B cell (primary cell): ENCODE measurements around the gene PHOSPHO1. TPM values are rescaled to one million over a fixed set of nuclear protein-coding genes. Genes with fewer than 3 reads are reported as not detected.

Experiments
- ATAC-seq: fragments of 200-7000 bp; cut with Tn5 transposase; one replicate; pipeline ENCODE4 v1.10.0; 2021; ENCODE audit warnings: low read depth, mild to moderate bottlenecking, moderate number of reproducible peaks, moderate library complexity
- CTCF ChIA-PET: fragments of 350-600 bp; sonication (Branson Sonifier 250); formaldehyde crosslinking; loops from one replicate; lab custom pipeline; 2021; ENCODE audit warnings: antibody characterized with exemption, inconsistent platforms; lab: Charles Lee
- POLR2A ChIA-PET: fragments of 350-600 bp; sonication (Branson Sonifier 250); formaldehyde crosslinking; loops from one replicate; lab custom pipeline; 2021; ENCODE audit warnings: antibody characterized with exemption; lab: Charles Lee
- DNase-seq: peaks from one replicate; pipeline ENCODE4 v3.0.0; 2013
- H2AFZ ChIP-seq: 2 replicates; pipeline ENCODE4 v1.6.1; 2012; ENCODE audit warnings: mild to moderate bottlenecking, low read depth, low read length; ENCODE audit not compliant: insufficient read depth, poor library complexity, severe bottlenecking
- H3K27ac ChIP-seq, 2 donors: 1 replicate in 1 of 2; 2 replicates in 1 of 2; pipeline ENCODE4 v1.5.1; 2012 to 2013; ENCODE audit warnings: low read length in 2 of 2, mild to moderate bottlenecking in 2 of 2, moderate library complexity in 1 of 2
- H3K27me3 ChIP-seq, 4 experiments: fragments of 200-600 bp in 1 of 4; sonication (generic) in 1 of 4; replicated peaks in 1 of 4; 1 replicate in 2 of 4; 2 replicates in 2 of 4; pipeline versions ENCODE4 v1.6.1 to v1.7.0; 2013 to 2016; ENCODE audit warnings: low read length in 3 of 4, mild to moderate bottlenecking in 2 of 4, mixed read lengths in 1 of 4, moderate library complexity in 1 of 4; ENCODE audit not compliant: insufficient read depth in 4 of 4, control insufficient read depth in 3 of 4; ENCODE audit errors: control extremely low read depth in 1 of 4
- H3K36me3 ChIP-seq, 2 experiments: replicated peaks in 1 of 2; 1 replicate in 1 of 2; 2 replicates in 1 of 2; pipeline versions ENCODE4 v1.6.1 to v1.7.1; 2013; ENCODE audit warnings: low read length in 1 of 2; ENCODE audit not compliant: insufficient read depth in 2 of 2, control insufficient read depth in 1 of 2; ENCODE audit errors: control extremely low read depth in 1 of 2, extremely low read depth in 1 of 2
- H3K4me1 ChIP-seq, 2 donors: fragments of 200-600 bp in 1 of 2; sonication (generic) in 1 of 2; 1 replicate in 1 of 2; 2 replicates in 1 of 2; pipeline versions ENCODE4 v1.5.1 to v1.6.1; 2013 to 2017; ENCODE audit warnings: low read length in 2 of 2; ENCODE audit not compliant: control insufficient read depth in 2 of 2, insufficient read depth in 2 of 2
- H3K4me2 ChIP-seq: replicated peaks from 2 replicates; pipeline ENCODE3; 2012; ENCODE audit warnings: mild to moderate bottlenecking, low read depth, low read length; ENCODE audit not compliant: poor library complexity, severe bottlenecking
- H3K4me3 ChIP-seq, 5 experiments: fragments of 200-600 bp in 1 of 5; sonication (generic) in 1 of 5; 1 replicate in 3 of 5; 2 replicates in 2 of 5; pipeline versions ENCODE4 v1.5.1 to v1.7.0; 2011 to 2016; ENCODE audit warnings: low read length in 4 of 5, mild to moderate bottlenecking in 4 of 5, low read depth in 2 of 5, control low read depth in 1 of 5, moderate library complexity in 1 of 5; ENCODE audit not compliant: insufficient read depth in 1 of 5; ENCODE audit errors: control extremely low read depth in 1 of 5, extremely low read depth in 1 of 5
- H3K79me2 ChIP-seq: fragments of 200-600 bp; sonication (generic); one replicate; pipeline ENCODE4 v1.6.0; 2016; ENCODE audit warnings: low read length; ENCODE audit not compliant: control insufficient read depth, insufficient read depth
- H3K9ac ChIP-seq: fragments of 200-600 bp; sonication (generic); 2 replicates; pipeline ENCODE4 v1.6.1; 2017; ENCODE audit warnings: mild to moderate bottlenecking, low read length, moderate library complexity
- H3K9me3 ChIP-seq, 3 donors: one replicate each; pipeline versions ENCODE4 v1.6.1 to v1.7.1; 2013; ENCODE audit warnings: low read length in 2 of 3; ENCODE audit not compliant: control insufficient read depth in 2 of 3, insufficient read depth in 1 of 3; ENCODE audit errors: control extremely low read depth in 1 of 3
- H4K20me1 ChIP-seq: 2 replicates; pipeline ENCODE4 v1.6.0; 2012; ENCODE audit warnings: mild to moderate bottlenecking, low read length; ENCODE audit not compliant: insufficient read depth, control insufficient read depth, poor library complexity, severe bottlenecking
- H3K27ac Mint-ChIP-seq: one replicate; pipeline ENCODE4 v1.8.0; 2021; ENCODE audit warnings: mixed read lengths
- H3K27me3 Mint-ChIP-seq: one replicate; pipeline ENCODE4 v1.8.0; 2021; ENCODE audit warnings: mixed read lengths
- H3K4me1 Mint-ChIP-seq: one replicate; pipeline ENCODE4 v1.8.0; 2021; ENCODE audit warnings: mixed read lengths
- H3K4me3 Mint-ChIP-seq: one replicate; pipeline ENCODE4 v1.8.0; 2021; ENCODE audit warnings: mixed read lengths
- H3K9me3 Mint-ChIP-seq: one replicate; pipeline ENCODE4 v1.8.0; 2022; ENCODE audit warnings: mixed read lengths; ENCODE audit not compliant: insufficient read depth
- EZH2 ChIP-seq: IDR thresholded peaks from 2 replicates; pipeline ENCODE4 v1.6.1; 2012; ENCODE audit warnings: borderline replicate concordance, low read depth, mild to moderate bottlenecking, moderate library complexity, low read length; ENCODE audit not compliant: insufficient read depth, poor library complexity, severe bottlenecking
- WGBS: methylation state at CpG from one replicate; pipeline ENCODE4 v1.1.5; 2013; ENCODE audit warnings: missing lambda C conversion rate; ENCODE audit not compliant: insufficient coverage; 5-methylcytosine and 5-hydroxymethylcytosine counted together
- intact Hi-C: fragments of 100-400 bp; cut with micrococcal nuclease; formaldehyde crosslinking; loops from one replicate; pipeline ENCODE4 v1.10.0; 2022
- polyA plus RNA-seq: library from polyadenylated mRNA; depleted of rRNA; stranded (reverse); fragments of >200 nt; gene quantifications from 2 replicates; pipeline ENCODE4 v1.2.3, GENCODE V29; 2012
- total RNA-seq, 2 donors: library from RNA; stranded (reverse); fragments of 120-200 nt in 1 of 2; gene quantifications; 1 replicate in 1 of 2; 2 replicates in 1 of 2; pipeline versions ENCODE4 v1.2.3 to v1.2.4, GENCODE V29; 2013 to 2022
- TF ChIP-seq, protein P1 (sequence below): fragments of 200-600 bp; IDR thresholded peaks from one replicate; pipeline ENCODE4 v1.8.0; 2022; ENCODE audit warnings: antibody characterized with exemption, mild to moderate bottlenecking

PHOSPHO1 gene
- total and polyA plus RNA-seq, 2 donors (not counting 1 experiment from before 2014, with no cell fraction given): 0.15 TPM; not detected in 1

DNA sequence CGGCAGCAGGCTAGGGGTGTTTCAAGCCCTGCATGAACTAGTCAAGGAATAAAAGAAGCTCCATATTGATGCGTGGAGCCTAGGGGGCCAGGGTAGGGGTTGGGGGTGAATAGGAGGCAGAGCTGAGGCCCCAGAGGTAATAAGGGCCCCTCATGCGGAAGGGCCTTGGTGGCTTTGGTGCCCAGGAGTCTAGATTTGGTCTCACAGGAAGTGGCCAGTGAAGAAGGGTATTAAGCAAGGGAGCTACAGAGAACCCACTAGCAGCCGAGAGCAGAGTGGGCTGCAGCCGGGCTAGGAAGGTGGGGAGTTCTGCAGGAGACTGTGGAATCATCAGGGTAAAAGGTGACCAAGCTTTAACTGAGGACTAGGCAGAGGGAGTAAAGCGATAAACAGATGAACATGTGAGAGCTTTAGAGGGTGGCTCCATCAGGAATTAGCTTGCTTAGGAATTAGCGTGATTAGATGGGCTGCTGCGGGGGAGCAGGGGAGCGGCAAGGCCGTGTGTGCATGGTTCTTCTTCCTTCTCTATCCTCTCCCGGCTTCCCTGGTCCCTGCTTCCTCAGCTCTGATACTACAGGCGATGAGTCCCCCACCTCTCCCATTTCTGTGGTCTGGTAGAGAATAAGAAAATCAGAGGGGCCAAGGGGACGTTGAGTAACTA lies 30.0 kb downstream of the PHOSPHO1 start:
- ChIA-PET POLR2A (interaction anchor here (1.4 kb wide), 1 partner anchor 12 kb away, joined by 3 read pairs; no protein-coding TSS in a partner anchor), CTCF (interaction anchor here (1.9 to 4.5 kb wide), 3 partner anchors 20 to 26 kb away, joined by 7 to 32 read pairs (median 12); no protein-coding TSS in a partner anchor)
- ATAC-seq: no peak
- Histone ChIP-seq H2AFZ (no peak overlapping the region), H4K20me1 (no peaks in the 10 kb centered on the region), H3K9ac (no peak overlapping the region), H3K9me3 (no peaks in the 10 kb centered on the region), H3K4me3 (no peak overlapping the region), H3K27ac (no peak overlapping the region), H3K4me2 (no peak overlapping the region), H3K36me3 (no peaks in the 10 kb centered on the region), H3K4me1 (no peaks in the 10 kb centered on the region), H3K27me3 (no peaks in the 10 kb centered on the region), H3K79me2 (no peaks in the 10 kb centered on the region)
- 96% methylated on average over 6 of the region's 13 CpGs for WGBS
- no peak for DNase-seq
- no peak for TF ChIP-seq EZH2
- TF ChIP-seq, protein P1, sequence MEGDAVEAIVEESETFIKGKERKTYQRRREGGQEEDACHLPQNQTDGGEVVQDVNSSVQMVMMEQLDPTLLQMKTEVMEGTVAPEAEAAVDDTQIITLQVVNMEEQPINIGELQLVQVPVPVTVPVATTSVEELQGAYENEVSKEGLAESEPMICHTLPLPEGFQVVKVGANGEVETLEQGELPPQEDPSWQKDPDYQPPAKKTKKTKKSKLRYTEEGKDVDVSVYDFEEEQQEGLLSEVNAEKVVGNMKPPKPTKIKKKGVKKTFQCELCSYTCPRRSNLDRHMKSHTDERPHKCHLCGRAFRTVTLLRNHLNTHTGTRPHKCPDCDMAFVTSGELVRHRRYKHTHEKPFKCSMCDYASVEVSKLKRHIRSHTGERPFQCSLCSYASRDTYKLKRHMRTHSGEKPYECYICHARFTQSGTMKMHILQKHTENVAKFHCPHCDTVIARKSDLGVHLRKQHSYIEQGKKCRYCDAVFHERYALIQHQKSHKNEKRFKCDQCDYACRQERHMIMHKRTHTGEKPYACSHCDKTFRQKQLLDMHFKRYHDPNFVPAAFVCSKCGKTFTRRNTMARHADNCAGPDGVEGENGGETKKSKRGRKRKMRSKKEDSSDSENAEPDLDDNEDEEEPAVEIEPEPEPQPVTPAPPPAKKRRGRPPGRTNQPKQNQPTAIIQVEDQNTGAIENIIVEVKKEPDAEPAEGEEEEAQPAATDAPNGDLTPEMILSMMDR: no peak
- Mint-ChIP-seq H3K4me1 (peaks cover 2% of the 10 kb centered on the region), H3K27ac (no peak overlapping the region), H3K9me3 (no peaks in the 10 kb centered on the region), H3K27me3 (no peaks in the 10 kb centered on the region), H3K4me3 (no peak overlapping the region)
- intact Hi-C loops: no loop called here

DNA sequence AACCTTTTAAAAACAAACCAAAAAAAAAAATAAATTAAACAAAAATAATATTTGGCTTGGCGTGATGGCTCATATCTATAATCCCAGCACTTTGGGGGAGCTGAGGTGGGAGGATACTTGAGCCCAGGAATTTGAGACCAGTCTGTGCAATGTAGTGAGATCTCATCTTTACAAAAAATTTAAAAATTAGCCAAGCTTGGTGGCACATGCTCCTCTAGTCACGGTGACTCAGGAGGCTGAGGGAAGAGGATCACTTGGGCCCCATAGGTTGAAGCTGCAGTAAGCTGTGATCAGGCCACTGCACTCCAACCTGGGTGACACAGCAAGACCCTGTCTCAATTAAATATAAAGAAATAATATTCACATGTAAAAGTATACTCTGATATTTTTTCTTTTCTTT lies 32.4 kb downstream of the PHOSPHO1 start:
- no peaks in the 10 kb centered on the region for H3K36me3 ChIP-seq
- H2AFZ ChIP-seq: no peak overlapping the region
- no peaks in the 10 kb centered on the region for H4K20me1 ChIP-seq
- no peak overlapping the region for H3K4me2 ChIP-seq
- H3K79me2 ChIP-seq: no peaks in the 10 kb centered on the region
- Mint-ChIP-seq H3K4me3 (no peak overlapping the region), H3K4me1 (peaks cover 17% of the 10 kb centered on the region), H3K9me3 (no peaks in the 10 kb centered on the region), H3K27ac (no peak overlapping the region), H3K27me3 (no peaks in the 10 kb centered on the region)
- H3K27me3 ChIP-seq: no peaks in the 10 kb centered on the region
- intact Hi-C loops: loop anchor here (10.0 kb wide), 2 partner anchors 477 to 1093 kb away; partner anchors contain the start of genes CBX1, SNX11 and SPOP
- no peak for TF ChIP-seq EZH2
- TF ChIP-seq, protein P1: no peak
- ChIA-PET POLR2A (interaction anchor here (1.4 kb wide), 1 partner anchor 12 kb away, joined by 4 read pairs; the partner anchor contains the start of genes ABI3 and GNGT2), CTCF (interaction anchor here (1.0 to 4.5 kb wide), 8 partner anchors 11 to 28 kb away, joined by 3 to 32 read pairs (median 4); no protein-coding TSS in a partner anchor)
- H3K9me3 ChIP-seq: no peaks in the 10 kb centered on the region
- no peak overlapping the region for H3K4me3 ChIP-seq
- no peak for DNase-seq
- H3K4me1 ChIP-seq: peaks cover 11 to 14% of the 10 kb centered on the region in 2 donors
- no peak for ATAC-seq
- no peak overlapping the region for H3K9ac ChIP-seq
- WGBS: no CpG with 5 or more reads among the region's 2 CpGs
- no peak overlapping the region for H3K27ac ChIP-seq
